ENCODE results near the gene FMNL2.

GRCh38 chr2:152696476-152696875 is 361.5 kb downstream of the FMNL2 start:
- no peak for TF ChIP-seq TOX (CRISPR knock-in tag; IDR thresholded peaks at IDR 0.05; ENCODE audit: borderline replicate concordance)
- TF ChIP-seq OSR1 (CRISPR knock-in tag; IDR thresholded peaks at IDR 0.05) = no peak
- no peak for TF ChIP-seq ESRRG (CRISPR knock-in tag; IDR thresholded peaks at IDR 0.05)
- no peak for TF ChIP-seq TSHZ2 (CRISPR knock-in tag; IDR thresholded peaks at IDR 0.05)
- TF ChIP-seq CREB5 (CRISPR knock-in tag; IDR thresholded peaks at IDR 0.05; ENCODE audit: low read depth) = no peak
- TF ChIP-seq ZNF8 (CRISPR knock-in tag; IDR thresholded peaks at IDR 0.05) = no peak
- no peak for TF ChIP-seq RARB (CRISPR knock-in tag; IDR thresholded peaks at IDR 0.05)
- no peak for TF ChIP-seq SNAI2 (CRISPR knock-in tag; IDR thresholded peaks at IDR 0.05)
- TF ChIP-seq PATZ1 (CRISPR knock-in tag; IDR thresholded peaks at IDR 0.05; ENCODE audit: borderline replicate concordance) = no peak
- TF ChIP-seq ZFP30 (CRISPR knock-in tag; IDR thresholded peaks at IDR 0.05) = no peak
- no peak for TF ChIP-seq CSRNP3 (CRISPR knock-in tag; IDR thresholded peaks at IDR 0.05)
- no peak for TF ChIP-seq BACH2 (CRISPR knock-in tag; IDR thresholded peaks at IDR 0.05; ENCODE audit: borderline replicate concordance)
- no peak for TF ChIP-seq CSDC2 (CRISPR knock-in tag; IDR thresholded peaks at IDR 0.05)
- TF ChIP-seq ZNF565 (CRISPR knock-in tag; conservative IDR thresholded peaks at IDR 0.05; ENCODE audit: low read depth) = no peak
